Loucy (cell line): ENCODE results near the gene TMTC3.
A peak's percentile ranks its signal among the peaks of the same experiment; 100 is the strongest.

Source experiments
- H2AFZ ChIP-seq: fragments of 200-600 bp; sonication (generic); 2 replicates; pipeline ENCODE4 v1.6.0; 2016; ENCODE audit warnings: antibody characterized with exemption, mild to moderate bottlenecking, low read length, moderate library complexity
- H3F3A ChIP-seq: fragments of 200-600 bp; 2 replicates; pipeline ENCODE4 v1.6.0; 2016; ENCODE audit warnings: antibody characterized with exemption, low read depth, mild to moderate bottlenecking
- H3K27me3 ChIP-seq: fragments of 200-600 bp; sonication (generic); 2 replicates; pipeline ENCODE4 v1.6.1; 2014; ENCODE audit warnings: low read length, mild to moderate bottlenecking; ENCODE audit not compliant: insufficient read depth, poor library complexity, severe bottlenecking
- H3K36me3 ChIP-seq: fragments of 200-600 bp; sonication (generic); 2 replicates; pipeline ENCODE4 v1.6.1; 2016; ENCODE audit warnings: low read length; ENCODE audit not compliant: insufficient read depth
- H3K4me1 ChIP-seq: fragments of 200-600 bp; sonication (generic); 2 replicates; pipeline ENCODE4 v1.5.1; 2014; ENCODE audit warnings: low read length, mild to moderate bottlenecking; ENCODE audit not compliant: insufficient read depth, poor library complexity, severe bottlenecking
- H3K4me2 ChIP-seq: fragments of 200-600 bp; sonication (generic); 2 replicates; pipeline ENCODE4 v1.6.0; 2014; ENCODE audit warnings: antibody characterized with exemption, low read length, low read depth, mild to moderate bottlenecking; ENCODE audit not compliant: poor library complexity, severe bottlenecking
- H3K4me3 ChIP-seq: fragments of 200-600 bp; sonication (generic); 2 replicates; pipeline ENCODE4 v1.5.1; 2014; ENCODE audit warnings: low read length, mild to moderate bottlenecking, mixed read lengths; ENCODE audit not compliant: poor library complexity, severe bottlenecking
- H3K79me2 ChIP-seq: fragments of 200-600 bp; sonication (generic); 2 replicates; pipeline ENCODE4 v1.6.1; 2014; ENCODE audit warnings: low read length; ENCODE audit not compliant: insufficient read depth
- H3K9ac ChIP-seq: fragments of 200-600 bp; sonication (generic); 2 replicates; pipeline ENCODE4 v1.6.0; 2014; ENCODE audit warnings: mild to moderate bottlenecking, low read depth, low read length, moderate library complexity; ENCODE audit not compliant: poor library complexity, severe bottlenecking
- H3K9me2 ChIP-seq: fragments of 200-600 bp; sonication (generic); replicated peaks from 2 replicates; pipeline ENCODE4 v1.6.1; 2016; ENCODE audit warnings: low read depth, low read length, mixed read lengths
- H3K9me3 ChIP-seq: fragments of 200-600 bp; sonication (generic); 2 replicates; pipeline ENCODE4 v1.6.1; 2014; ENCODE audit warnings: mild to moderate bottlenecking, antibody characterized with exemption, low read length, low read depth; ENCODE audit not compliant: insufficient read depth
- H4K20me1 ChIP-seq: fragments of 200-600 bp; sonication (generic); 2 replicates; pipeline ENCODE4 v1.6.0; 2014; ENCODE audit warnings: antibody characterized with exemption, low read length, mild to moderate bottlenecking; ENCODE audit not compliant: insufficient read depth, poor library complexity, severe bottlenecking
- EZH2phosphoT487 ChIP-seq: fragments of 200-600 bp; IDR thresholded peaks from 2 replicates; pipeline ENCODE4 v1.6.1; 2018; ENCODE audit warnings: antibody characterized with exemption, mild to moderate bottlenecking, moderate library complexity, borderline replicate concordance
- TF ChIP-seq, protein P1 (sequence below): fragments of 200-600 bp; sonication (generic); conservative IDR thresholded peaks from 2 replicates; pipeline ENCODE4 v1.5.1; 2014; ENCODE audit warnings: mild to moderate bottlenecking, antibody characterized with exemption, low read length

TMTC3 gene

GRCh38 chr12:88145567-88146505 is 3.7 kb downstream of the TMTC3 start:
- Histone ChIP-seq H4K20me1 (no peaks in the 10 kb centered on the region), H2AFZ (no peak overlapping the region), H3K36me3 (no peaks in the 10 kb centered on the region), H3F3A (no peaks in the 10 kb centered on the region), H3K9ac (peak overlapping the region; percentile 24), H3K9me3 (no peaks in the 10 kb centered on the region), H3K4me1 (peaks cover 51% of the 10 kb centered on the region), H3K4me2 (peak overlapping the region; percentile 92), H3K79me2 (peaks cover 31% of the 10 kb centered on the region; the same call in 1 of the 2 replicates), H3K9me2 (no peaks in the 10 kb centered on the region), H3K4me3 (peak overlapping the region; percentile 19), H3K27me3 (no peaks in the 10 kb centered on the region)
- TF ChIP-seq, protein P1, sequence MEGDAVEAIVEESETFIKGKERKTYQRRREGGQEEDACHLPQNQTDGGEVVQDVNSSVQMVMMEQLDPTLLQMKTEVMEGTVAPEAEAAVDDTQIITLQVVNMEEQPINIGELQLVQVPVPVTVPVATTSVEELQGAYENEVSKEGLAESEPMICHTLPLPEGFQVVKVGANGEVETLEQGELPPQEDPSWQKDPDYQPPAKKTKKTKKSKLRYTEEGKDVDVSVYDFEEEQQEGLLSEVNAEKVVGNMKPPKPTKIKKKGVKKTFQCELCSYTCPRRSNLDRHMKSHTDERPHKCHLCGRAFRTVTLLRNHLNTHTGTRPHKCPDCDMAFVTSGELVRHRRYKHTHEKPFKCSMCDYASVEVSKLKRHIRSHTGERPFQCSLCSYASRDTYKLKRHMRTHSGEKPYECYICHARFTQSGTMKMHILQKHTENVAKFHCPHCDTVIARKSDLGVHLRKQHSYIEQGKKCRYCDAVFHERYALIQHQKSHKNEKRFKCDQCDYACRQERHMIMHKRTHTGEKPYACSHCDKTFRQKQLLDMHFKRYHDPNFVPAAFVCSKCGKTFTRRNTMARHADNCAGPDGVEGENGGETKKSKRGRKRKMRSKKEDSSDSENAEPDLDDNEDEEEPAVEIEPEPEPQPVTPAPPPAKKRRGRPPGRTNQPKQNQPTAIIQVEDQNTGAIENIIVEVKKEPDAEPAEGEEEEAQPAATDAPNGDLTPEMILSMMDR = no peak
- TF ChIP-seq EZH2phosphoT487 = no peak

- no peaks in the 10 kb centered on the region for H3K27me3 ChIP-seq
- no peaks in the 10 kb centered on the region for H3K36me3 ChIP-seq
- H3F3A ChIP-seq = no peaks in the 10 kb centered on the region; the same call in 1 of the 2 replicates
- H3K9ac ChIP-seq = no peak overlapping the region
- H4K20me1 ChIP-seq = no peaks in the 10 kb centered on the region
- no peaks in the 10 kb centered on the region for H3K9me2 ChIP-seq
- no peak for TF ChIP-seq EZH2phosphoT487
- TF ChIP-seq, protein P1 = no peak
- 0 out of 2 replicates have a peak, but pooled peaks cover 5% of the 10 kb centered on the region for H3K79me2 ChIP-seq
- H3K4me2 ChIP-seq = no peak overlapping the region
- no peaks in the 10 kb centered on the region for H3K9me3 ChIP-seq
- H3K4me1 ChIP-seq = peaks cover 21% of the 10 kb centered on the region
- no peak overlapping the region for H2AFZ ChIP-seq
- no peak overlapping the region for H3K4me3 ChIP-seq
Observed at GRCh38 chr12:88150063-88150462, 8.0 kb downstream of the TMTC3 start.

DNA sequence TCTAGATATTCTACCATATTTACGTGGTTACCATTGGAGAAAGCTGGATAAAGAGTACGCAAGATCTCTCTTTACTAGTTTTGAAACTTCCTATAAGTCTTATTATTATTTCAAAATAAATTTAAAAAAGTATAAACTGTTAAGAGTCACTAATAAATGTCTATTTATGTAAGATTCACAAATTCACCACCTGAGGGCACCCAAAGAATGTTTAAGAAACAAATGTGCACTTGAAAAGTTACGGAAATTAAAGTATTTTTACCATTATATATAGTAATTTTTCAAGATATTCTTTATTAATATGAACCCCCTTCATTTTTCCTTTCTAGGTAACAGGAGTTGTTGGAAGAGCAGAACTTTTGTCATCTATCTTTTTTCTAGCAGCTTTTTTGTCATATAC is 11.9 kb downstream of the TMTC3 start:
- no peaks in the 10 kb centered on the region for H3K9me3 ChIP-seq
- no peak overlapping the region for H3K9ac ChIP-seq
- no peaks in the 10 kb centered on the region for H3K79me2 ChIP-seq
- no peak for TF ChIP-seq EZH2phosphoT487
- TF ChIP-seq, protein P1 = peak; percentile 47
- no peak overlapping the region for H3K4me2 ChIP-seq
- H3K4me3 ChIP-seq = no peak overlapping the region
- H4K20me1 ChIP-seq = no peaks in the 10 kb centered on the region
- H3K36me3 ChIP-seq = no peaks in the 10 kb centered on the region
- no peaks in the 10 kb centered on the region for H3K4me1 ChIP-seq
- no peaks in the 10 kb centered on the region for H3K9me2 ChIP-seq
- H3K27me3 ChIP-seq = no peaks in the 10 kb centered on the region
- no peak overlapping the region for H2AFZ ChIP-seq
- H3F3A ChIP-seq = no peaks in the 10 kb centered on the region; the same call in 1 of the 2 replicates
